HG03045 (cell line): Measurements from ENCODE around the gene APOBEC3A.
"Not testable (repeated sequence)": the region's sequence is repeated elsewhere in the genome, so short reads cannot be mapped to it uniquely, and the experiment has no call there.

Source experiments
- ATAC-seq: cut with Tn5 transposase; IDR thresholded peaks from one replicate; pipeline ENCODE4 v1.9.1; 2021; ENCODE audit warnings: mild to moderate bottlenecking, moderate library complexity; ENCODE audit not compliant: unreplicated experiment

Gene APOBEC3A

GRCh38 chr22:38942702-38943101, 14.7 kb upstream of the APOBEC3A start:
- ATAC-seq = no peak

GRCh38 chr22:38943201-38943600, 14.2 kb upstream of the APOBEC3A start:
- no peak for ATAC-seq

GRCh38 chr22:38943882-38944281, 13.5 kb upstream of the APOBEC3A start:
- ATAC-seq = no peak

- no peak for ATAC-seq
Observed at GRCh38 chr22:38944653-38945052, 12.8 kb upstream of the APOBEC3A start.

- ATAC-seq = not testable (repeated sequence)
Observed at GRCh38 chr22:38945706-38946338, 11.6 kb upstream of the APOBEC3A start.

- ATAC-seq = no peak
Observed at GRCh38 chr22:38946771-38947170, 10.6 kb upstream of the APOBEC3A start.

DNA sequence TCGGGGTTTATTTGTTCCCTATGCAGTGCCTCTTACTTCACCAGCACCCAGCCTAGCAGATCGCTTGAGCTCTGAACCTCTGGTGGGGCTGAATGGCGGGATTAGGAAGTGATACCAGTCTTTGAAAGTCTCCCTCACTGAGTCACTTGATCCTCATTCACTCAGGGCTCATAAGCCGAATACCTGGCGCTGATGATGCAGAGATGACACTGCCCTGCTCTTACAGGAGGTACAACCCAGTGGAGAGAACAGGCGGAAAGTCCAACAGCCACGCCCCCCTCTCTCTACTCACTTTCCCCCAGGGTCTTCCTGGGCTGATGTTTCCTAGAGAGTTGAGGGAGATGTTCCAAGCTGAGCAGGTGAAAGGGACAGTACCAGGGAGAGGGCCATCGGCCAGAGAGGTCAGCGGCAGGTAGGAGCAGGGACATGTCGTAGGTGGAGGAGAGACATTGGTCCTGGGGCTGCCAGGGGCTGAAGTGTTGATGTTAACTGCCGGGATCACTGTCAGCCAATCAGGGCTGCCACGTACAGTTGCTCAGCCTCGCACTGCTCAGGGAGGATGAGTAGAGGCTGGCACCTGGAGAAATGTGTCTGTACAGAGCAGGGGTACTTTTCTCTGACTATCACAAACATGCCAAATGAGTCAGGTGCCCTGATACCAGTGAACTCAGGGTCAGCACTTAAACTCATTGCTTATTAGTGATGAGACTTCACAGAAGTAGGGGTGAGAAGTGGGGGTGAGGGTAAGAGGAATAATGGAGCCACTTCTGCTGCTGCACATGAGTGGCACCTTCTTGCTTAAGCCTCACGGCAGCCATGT, 9.9 kb upstream of the APOBEC3A start:
- ATAC-seq = no peak

DNA sequence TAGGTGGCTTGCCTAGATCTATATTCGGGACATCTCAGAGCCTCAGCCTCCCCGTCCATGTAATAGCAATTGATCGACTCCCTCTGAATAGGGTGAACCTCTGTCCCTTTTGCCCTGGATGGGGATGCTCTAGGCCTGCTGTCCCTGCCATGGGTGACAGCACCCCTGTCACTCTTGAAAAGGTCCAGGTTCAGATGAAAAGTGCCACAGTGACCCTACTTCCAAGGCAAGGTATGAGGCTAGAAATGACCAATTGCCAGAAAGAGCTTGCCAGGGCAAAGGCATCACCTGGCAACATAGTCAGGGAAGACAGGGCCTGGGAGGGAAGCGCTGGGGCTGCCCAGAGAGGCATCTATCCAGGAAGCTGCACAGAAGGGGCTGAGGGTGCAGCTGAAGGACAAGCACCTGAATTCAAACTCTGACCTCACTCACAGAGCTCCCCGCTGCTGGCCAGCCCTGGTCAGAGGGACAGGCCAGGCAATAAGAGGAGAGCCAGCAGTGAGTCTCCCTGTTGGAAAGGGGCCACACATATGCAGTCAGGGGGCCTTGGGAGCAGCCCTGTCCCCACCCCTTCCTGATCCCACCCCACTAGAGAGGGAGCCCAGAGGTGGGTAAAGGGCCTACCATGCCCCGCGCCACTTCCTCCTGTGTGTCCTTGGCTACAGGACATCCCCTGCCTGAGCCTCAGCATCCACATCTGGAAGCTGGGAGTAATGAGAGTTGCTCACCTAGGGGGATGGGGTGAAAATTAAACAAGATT, 9.0 kb upstream of the APOBEC3A start:
- no peak for ATAC-seq

DNA sequence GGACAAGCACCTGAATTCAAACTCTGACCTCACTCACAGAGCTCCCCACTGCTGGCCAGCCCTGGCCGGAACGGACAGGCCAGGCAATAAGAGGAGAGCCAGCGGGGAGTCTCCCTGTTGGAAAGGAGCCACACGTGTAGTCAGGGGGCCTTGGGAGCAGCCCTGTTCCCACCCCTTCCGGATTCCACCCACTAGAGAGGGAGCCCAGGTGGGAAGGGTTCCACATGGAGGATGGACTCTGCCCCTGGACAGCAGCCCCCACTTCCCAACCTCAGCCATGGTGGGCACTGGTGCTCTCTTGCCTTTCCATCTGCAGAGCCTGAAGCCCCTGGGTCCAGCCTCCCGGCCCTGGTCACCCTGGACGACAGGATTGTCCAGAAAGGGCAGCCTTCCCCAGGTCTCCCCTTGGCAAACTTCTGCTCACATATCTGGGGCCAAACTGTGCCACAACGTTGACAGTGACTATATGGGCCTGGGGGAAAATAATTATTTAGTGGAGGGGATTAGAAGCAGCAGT, 7.5 kb upstream of the APOBEC3A start:
- no peak for ATAC-seq

DNA sequence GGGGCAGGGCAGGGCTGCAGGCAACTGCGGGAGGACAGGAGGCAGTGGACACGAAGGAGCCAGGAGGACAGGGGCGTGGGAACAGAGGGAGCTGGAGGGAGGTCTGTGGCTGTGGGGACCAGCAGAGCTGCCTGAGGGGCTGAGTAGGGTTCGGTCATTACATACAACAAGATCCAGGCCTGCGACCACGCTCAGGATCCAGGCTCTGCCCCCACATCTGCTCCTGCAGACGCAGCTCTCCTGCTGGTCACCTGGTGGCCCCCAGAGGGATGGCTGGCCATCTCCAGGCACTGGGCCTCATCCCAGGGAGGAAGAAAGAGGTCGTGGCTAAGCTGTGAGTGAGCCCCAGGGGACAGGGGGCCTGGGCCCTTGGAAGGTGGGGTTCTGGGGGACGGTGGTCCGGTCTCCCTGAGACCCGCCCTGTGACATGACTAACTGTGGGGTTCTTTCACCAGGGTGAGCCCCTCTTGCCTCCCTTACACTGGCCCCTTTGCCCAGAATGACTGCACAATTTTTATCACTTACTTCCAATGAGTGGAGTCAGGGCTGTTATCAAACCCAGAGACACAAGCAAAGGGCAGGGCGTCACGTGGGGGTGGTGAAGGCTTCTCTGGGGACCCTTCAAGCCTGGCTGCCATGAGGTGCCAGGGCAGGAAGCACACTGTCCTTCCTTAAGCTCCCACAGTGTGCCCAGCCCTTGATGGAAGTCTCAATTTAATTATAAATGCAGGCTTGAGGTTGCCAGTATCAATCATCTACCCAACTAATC, 6.7 kb upstream of the APOBEC3A start:
- no peak for ATAC-seq

- ATAC-seq = no peak
Observed at GRCh38 chr22:38951734-38952133, 5.7 kb upstream of the APOBEC3A start.

DNA sequence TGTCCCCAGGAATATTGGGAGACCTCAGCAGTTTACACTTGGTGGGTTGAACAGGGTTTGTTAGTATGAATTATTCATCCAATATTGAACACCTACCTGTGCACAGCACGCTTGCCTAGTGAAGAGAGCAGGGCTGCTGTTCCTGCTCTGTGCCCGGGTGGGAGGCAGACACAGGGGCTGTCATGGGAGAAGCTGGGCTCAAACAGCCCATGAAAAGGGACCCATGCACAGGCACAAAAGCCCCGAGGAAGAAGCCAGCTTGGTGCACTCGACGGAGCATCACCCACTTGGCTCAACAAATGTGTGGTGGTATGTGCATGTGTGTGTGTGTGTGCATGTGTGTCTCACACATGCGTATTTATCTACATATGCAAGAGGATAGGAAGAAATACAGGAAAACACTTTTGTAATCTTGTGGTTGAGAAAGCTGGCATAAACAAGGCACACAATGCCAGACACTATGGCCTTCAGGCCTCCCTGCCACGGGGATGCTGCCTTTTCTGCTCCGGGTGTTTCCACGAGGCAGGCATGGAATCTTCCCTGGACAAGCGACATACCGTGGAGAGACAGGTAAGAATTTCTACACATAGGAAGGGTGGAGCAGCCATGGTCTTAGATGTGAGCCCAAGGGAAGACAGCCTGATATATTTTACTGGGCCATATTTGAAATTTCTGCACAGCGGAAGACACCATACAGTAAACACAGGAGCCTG, 5.0 kb upstream of the APOBEC3A start:
- no peak for ATAC-seq

GRCh38 chr22:38953091-38953490, 4.3 kb upstream of the APOBEC3A start:
- no peak for ATAC-seq

GRCh38 chr22:38953577-38954413, 3.6 kb upstream of the APOBEC3A start:
- peak; percentile 79 for ATAC-seq

- ATAC-seq = no peak
Observed at GRCh38 chr22:38954414-38955043, 2.9 kb upstream of the APOBEC3A start.

DNA sequence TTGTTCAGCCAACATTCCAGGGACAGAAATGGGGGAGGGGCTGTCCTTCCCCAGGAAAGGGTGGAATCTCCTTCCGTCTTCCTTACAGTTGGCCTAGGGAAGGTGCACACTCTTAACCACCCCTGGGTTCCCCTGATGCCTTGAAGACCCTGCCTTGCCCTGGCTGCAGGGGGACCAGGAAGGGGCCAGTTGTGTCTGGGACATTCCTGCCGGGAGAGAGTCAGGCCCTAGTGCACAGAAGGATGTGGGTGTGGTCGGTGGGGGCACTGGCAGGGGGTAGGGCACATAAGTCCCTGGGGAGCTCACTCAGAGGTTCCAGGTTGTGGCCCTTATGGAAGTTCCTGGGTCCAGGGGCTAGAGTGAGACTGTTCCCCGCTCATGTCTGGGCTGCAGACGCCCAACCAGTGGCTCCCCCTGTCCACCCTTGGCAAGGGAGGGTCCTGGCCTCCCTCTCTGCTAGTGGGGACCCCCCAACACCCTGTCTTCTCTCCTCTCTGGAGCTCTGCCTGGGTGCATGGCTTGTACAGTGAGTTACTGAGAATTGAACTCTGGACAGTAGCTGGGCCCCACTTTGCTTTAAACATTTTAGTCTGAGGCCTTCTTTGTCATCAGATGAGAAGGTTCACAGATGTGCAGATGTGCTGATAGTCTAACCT, 2.0 kb upstream of the APOBEC3A start:
- ATAC-seq = no peak

GRCh38 chr22:38955926-38956325, 1.5 kb upstream of the APOBEC3A start:
- no peak for ATAC-seq

GRCh38 chr22:38956551-38956950, 858 bp upstream of the APOBEC3A start:
- no peak for ATAC-seq
